HCT116 (cell line): ENCODE measurements around the gene ZBTB20. TPM values are rescaled to one million over a fixed set of nuclear protein-coding genes. Genes with fewer than 3 reads are reported as not detected.

Experiments
- ATAC-seq: fragments of 200-7000 bp; cut with Tn5 transposase; 2 replicates; pipeline ENCODE4 v1.9.1; 2020; ENCODE audit warnings: mild to moderate bottlenecking, moderate library complexity
- BruUV-seq: library from RNA; stranded (reverse); fragments of 400-500 nt; replicated peaks from 2 replicates; lab custom pipeline; 2021; lab: Mats Ljungman, UMichigan
- CTCF ChIA-PET: fragments of 300-600 bp; sonication (Branson Sonifier 250); formaldehyde crosslinking; loops from one replicate; lab custom pipeline; 2021; ENCODE audit warnings: antibody characterized with exemption; lab: Charles Lee
- POLR2A ChIA-PET: fragments of 300-600, 350-600 bp; sonication (Branson Sonifier 250); formaldehyde crosslinking; loops from one replicate; lab custom pipeline; 2021; ENCODE audit warnings: antibody characterized with exemption; lab: Charles Lee
- RAD21 ChIA-PET, 2 experiments: fragments of 300-600 bp; sonication (Branson Sonifier 250); formaldehyde crosslinking; loops; one replicate each; lab custom pipeline; 2023; ENCODE audit warnings: low total read pairs in 2 of 2; ENCODE audit not compliant: uncharacterized antibody in 2 of 2, unreplicated experiment in 2 of 2, low non-redundant PET in 1 of 2; lab: Charles Lee
- DNase-seq: peaks from one replicate; pipeline ENCODE4 v3.0.0-alpha.2; 2010; ENCODE audit warnings: low read depth, low spot score
- H2AFZ ChIP-seq: fragments of 200-600 bp; shearing (Covaris generic), sonication (generic); 2 replicates; pipeline ENCODE4 v1.6.1; 2017; ENCODE audit warnings: low read depth, mixed run types, mixed read lengths, antibody characterized with exemption, low read length; ENCODE audit not compliant: poor library complexity, severe bottlenecking
- H3K27ac ChIP-seq: 2 replicates; pipeline ENCODE4 v1.5.1; 2012; ENCODE audit warnings: low read depth, low read length
- H3K27me3 ChIP-seq: fragments of 200-600 bp; sonication (generic); 2 replicates; pipeline ENCODE4 v1.6.1; 2016; ENCODE audit warnings: mixed run types, low read length, mixed read lengths; ENCODE audit not compliant: insufficient read depth
- H3K36me3 ChIP-seq, 2 experiments: fragments of 200-500 bp in 1 of 2; fragments of 200-600 bp in 1 of 2; sonication (Bioruptor generic) in 1 of 2; sonication (generic) in 1 of 2; 2 replicates each; pipeline versions ENCODE4 v1.5.1 to v1.6.1; 2014 to 2016; ENCODE audit warnings: low read length in 2 of 2, inconsistent platforms in 1 of 2, mixed read lengths in 1 of 2, mixed run types in 1 of 2; ENCODE audit not compliant: insufficient read depth in 2 of 2, control insufficient read depth in 1 of 2
- H3K4me1 ChIP-seq, 2 experiments: fragments of 200-600 bp in 1 of 2; sonication (generic) in 1 of 2; 2 replicates each; pipeline versions ENCODE4 v1.5.1 to v1.6.1; 2012 to 2017; ENCODE audit warnings: low read length in 2 of 2, inconsistent platforms in 1 of 2, mild to moderate bottlenecking in 1 of 2, mixed read lengths in 1 of 2, mixed run types in 1 of 2, moderate library complexity in 1 of 2; ENCODE audit not compliant: insufficient read depth in 2 of 2, control insufficient read depth in 1 of 2
- H3K4me2 ChIP-seq: fragments of 200-600 bp; sonication (generic); 2 replicates; pipeline ENCODE4 v1.6.1; 2017; ENCODE audit warnings: mixed run types, low read length, mixed read lengths
- H3K4me3 ChIP-seq, 2 experiments: fragments of 200-600 bp in 1 of 2; sonication (generic) in 1 of 2; replicated peaks in 1 of 2; 2 replicates each; pipeline ENCODE4 v1.5.1; 2011 to 2016; ENCODE audit warnings: low read length in 2 of 2, control low read depth in 1 of 2, low read depth in 1 of 2, mild to moderate bottlenecking in 1 of 2, mixed read lengths in 1 of 2, mixed run types in 1 of 2
- H3K79me2 ChIP-seq: fragments of 200-600 bp; sonication (generic); 2 replicates; pipeline ENCODE4 v1.6.1; 2017; ENCODE audit warnings: mild to moderate bottlenecking, mixed run types, low read length, moderate library complexity, mixed read lengths; ENCODE audit not compliant: insufficient read depth
- H3K9ac ChIP-seq: fragments of 200-600 bp; sonication (generic); 2 replicates; pipeline ENCODE4 v1.6.1; 2016; ENCODE audit warnings: low read length, mixed read lengths
- H3K9me2 ChIP-seq: fragments of 200-600 bp; sonication (generic), shearing (Covaris generic); 2 replicates; pipeline ENCODE4 v1.6.1; 2017; ENCODE audit warnings: mixed run types, mild to moderate bottlenecking, moderate library complexity; ENCODE audit not compliant: insufficient read depth
- H3K9me3 ChIP-seq, 2 experiments: fragments of 200-500 bp in 1 of 2; fragments of 200-600 bp in 1 of 2; sonication (Bioruptor generic) in 1 of 2; sonication (generic) in 1 of 2; 2 replicates each; pipeline ENCODE4 v1.6.1; 2014 to 2017; ENCODE audit warnings: low read length in 2 of 2, mixed read lengths in 2 of 2, inconsistent platforms in 1 of 2, low read depth in 1 of 2, mild to moderate bottlenecking in 1 of 2, mixed run types in 1 of 2, moderate library complexity in 1 of 2; ENCODE audit not compliant: control insufficient read depth in 1 of 2, insufficient read depth in 1 of 2
- H4K20me1 ChIP-seq: fragments of 200-600 bp; sonication (generic), shearing (Covaris generic); 2 replicates; pipeline ENCODE4 v1.6.1; 2017; ENCODE audit warnings: mixed run types, mild to moderate bottlenecking, moderate library complexity; ENCODE audit not compliant: insufficient read depth
- ATF3 ChIP-seq: IDR thresholded peaks from 2 replicates; pipeline ENCODE4 v1.6.1; 2012
- CBX3 ChIP-seq: IDR thresholded peaks from 2 replicates; pipeline ENCODE4 v1.6.1; 2012; ENCODE audit warnings: low read depth
- EZH2 ChIP-seq: fragments of 200-600 bp; sonication (generic); IDR thresholded peaks from 2 replicates; pipeline ENCODE4 v1.6.1; 2017; ENCODE audit warnings: antibody characterized with exemption, mixed run types
- EZH2phosphoT487 ChIP-seq: fragments of 200-600 bp; IDR thresholded peaks from 2 replicates; pipeline ENCODE4 v1.6.1; 2018; ENCODE audit warnings: antibody characterized with exemption, borderline replicate concordance
- JUND ChIP-seq: IDR thresholded peaks from 2 replicates; pipeline ENCODE4 v1.6.1; 2012
- MAX ChIP-seq: IDR thresholded peaks from 2 replicates; pipeline ENCODE4 v1.6.1; 2012
- POLR2A ChIP-seq: IDR thresholded peaks from 2 replicates; pipeline ENCODE4 v1.7.0; 2011; ENCODE audit warnings: borderline replicate concordance; ENCODE audit not compliant: insufficient read depth, insufficient read length; ENCODE audit errors: extremely low read depth
- RAD21 ChIP-seq: IDR thresholded peaks from 2 replicates; pipeline ENCODE4 v1.6.1; 2012; ENCODE audit warnings: low read depth, mild to moderate bottlenecking
- REST ChIP-seq: IDR thresholded peaks from 2 replicates; pipeline ENCODE4 v1.6.1; 2012; ENCODE audit warnings: low read depth
- SRF ChIP-seq: IDR thresholded peaks from 2 replicates; pipeline ENCODE4 v1.6.1; 2012; ENCODE audit warnings: low read depth
- TCF7L2 ChIP-seq: IDR thresholded peaks from 2 replicates; pipeline ENCODE4 v1.7.0; 2011; ENCODE audit warnings: borderline replicate concordance, inconsistent platforms; ENCODE audit not compliant: insufficient read depth, insufficient read length; ENCODE audit errors: extremely low read depth
- ZBTB33 ChIP-seq: IDR thresholded peaks from 2 replicates; pipeline ENCODE4 v1.6.1; 2011; ENCODE audit warnings: mild to moderate bottlenecking, low read length, moderate library complexity; ENCODE audit not compliant: insufficient replicate concordance; ENCODE audit errors: extremely low read depth
- ZFX ChIP-seq: fragments of 450-650 bp; IDR thresholded peaks from 2 replicates; pipeline ENCODE4 v1.6.1; 2017
- intact Hi-C: fragments of 100-400 bp; cut with micrococcal nuclease; formaldehyde crosslinking; loops from 2 replicates; pipeline ENCODE4 v1.10.0; 2022
- total RNA-seq: library from RNA; stranded (reverse); gene quantifications from one replicate; pipeline ENCODE4 v1.2.1, GENCODE V29; 2021; ENCODE audit not compliant: unreplicated experiment

Gene ZBTB20
- total RNA-seq, 1 experiment from 2014 or later = 42.1 TPM

- H3K4me1 ChIP-seq = peaks cover 0 to 24% of the 10 kb centered on the region in 2 experiments; a peak in 3 of 4 replicates
- POLR2A ChIA-PET = no interaction called here
- H3K4me2 ChIP-seq = no peak overlapping the region
- no peaks in the 10 kb centered on the region for H3K36me3 ChIP-seq
- TF ChIP-seq SRF = no peak
- TF ChIP-seq CBX3 = no peak
- TF ChIP-seq ZFX = no peak
- TF ChIP-seq ZBTB33 = no peak
- no peak for TF ChIP-seq POLR2A
- H4K20me1 ChIP-seq = no peaks in the 10 kb centered on the region
- peaks cover 87% of the 10 kb centered on the region for H3K79me2 ChIP-seq
- no peak overlapping the region for H3K4me3 ChIP-seq
- H3K27ac ChIP-seq = no peak overlapping the region
- CTCF ChIA-PET = no interaction called here
- no peaks in the 10 kb centered on the region for H3K9me2 ChIP-seq
- H3K27me3 ChIP-seq = no peaks in the 10 kb centered on the region
- DNase-seq = no peak
- intact Hi-C loops = no loop called here
- no peaks in the 10 kb centered on the region for H3K9me3 ChIP-seq
- RAD21 ChIA-PET = no interaction called here
- no TSS peak for BruUV-seq
- no peak for ATAC-seq
- H2AFZ ChIP-seq = no peak overlapping the region
- no peak overlapping the region for H3K9ac ChIP-seq
These were observed 666.0 kb downstream of the ZBTB20 start for GRCh38 chr3:114481113-114481512.

- ChIA-PET POLR2A (no interaction called here), CTCF (no interaction called here), RAD21 (no interaction called here)
- Histone ChIP-seq H3K27ac (no peak overlapping the region), H3K4me3 (no peak overlapping the region), H3K9me2 (no peaks in the 10 kb centered on the region), H3K36me3 (no peaks in the 10 kb centered on the region), H3K4me2 (no peak overlapping the region), H3K27me3 (no peaks in the 10 kb centered on the region), H3K79me2 (peaks cover 89% of the 10 kb centered on the region), H2AFZ (no peak overlapping the region), H4K20me1 (no peaks in the 10 kb centered on the region), H3K9me3 (no peaks in the 10 kb centered on the region), H3K4me1 (peaks cover 0 to 24% of the 10 kb centered on the region in 2 experiments; a peak in 3 of 4 replicates), H3K9ac (no peak overlapping the region)
- BruUV-seq = no TSS peak
- no peak for DNase-seq
- intact Hi-C loops = no loop called here
- no peak for TF ChIP-seq MAX
- no peak for TF ChIP-seq EZH2
- no peak for TF ChIP-seq ZBTB33
- no peak for TF ChIP-seq RAD21
- TF ChIP-seq EZH2phosphoT487 = no peak
- no peak for TF ChIP-seq SRF
- no peak for TF ChIP-seq JUND
- no peak for TF ChIP-seq REST
- no peak for TF ChIP-seq ZFX
- no peak for TF ChIP-seq TCF7L2
- TF ChIP-seq ATF3 = no peak
- no peak for ATAC-seq
These were observed 666.6 kb downstream of the ZBTB20 start for GRCh38 chr3:114480442-114480841.
